Endothelial cell of hepatic sinusoid (primary cell): ENCODE data around the gene ACKR4.
"Not testable (repeated sequence)": the region's sequence is repeated elsewhere in the genome, so short reads cannot be mapped to it uniquely, and the experiment has no call there.

Experiments
- in situ Hi-C: cut with HindIII; loops from 2 replicates; pipeline ENCODE4 v1.10.0; 2017; ENCODE audit warnings: low sequenced_read_pairs

Gene ACKR4

DNA sequence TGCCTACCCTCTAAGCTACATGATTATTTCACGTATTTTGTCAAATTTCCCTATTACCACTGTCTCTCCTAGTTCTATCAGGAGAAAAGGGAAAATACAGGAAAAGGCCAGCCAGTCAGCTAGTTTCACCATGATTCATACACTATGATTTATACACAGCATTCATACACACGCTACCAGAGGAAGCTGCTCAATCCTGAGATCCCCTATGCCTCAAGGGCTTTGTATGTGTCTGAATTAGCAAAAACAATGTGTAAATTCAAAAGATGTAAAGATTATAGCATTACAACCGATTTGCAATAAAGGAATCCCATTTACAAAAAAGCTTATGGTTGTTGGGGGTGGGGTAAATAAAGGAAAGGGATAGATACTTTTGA, 3.1 kb upstream of the ACKR4 start:
- in situ Hi-C loops: no loop called here

DNA sequence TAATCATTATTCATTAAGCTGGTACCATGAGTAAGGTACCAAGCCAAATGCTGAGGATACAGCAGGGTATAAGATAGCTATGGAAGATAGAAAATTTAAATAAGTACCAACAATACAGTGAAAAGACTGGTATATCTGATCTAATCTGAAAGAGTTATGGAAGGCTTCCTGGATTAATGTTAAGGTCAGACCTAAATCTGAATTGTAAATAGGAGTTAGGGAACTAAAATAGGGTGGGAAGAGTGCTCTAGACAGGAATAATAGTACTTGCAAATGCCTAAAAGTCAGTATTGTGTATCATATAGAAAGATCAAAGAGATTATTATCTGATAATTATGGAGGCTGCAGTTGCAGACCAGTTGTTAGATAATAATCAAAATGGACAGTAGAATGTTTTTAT, 2.6 kb upstream of the ACKR4 start:
- in situ Hi-C loops: no loop called here

- in situ Hi-C loops: no loop called here
Observed at GRCh38 chr3:132595014-132595413, 2.1 kb upstream of the ACKR4 start.

DNA sequence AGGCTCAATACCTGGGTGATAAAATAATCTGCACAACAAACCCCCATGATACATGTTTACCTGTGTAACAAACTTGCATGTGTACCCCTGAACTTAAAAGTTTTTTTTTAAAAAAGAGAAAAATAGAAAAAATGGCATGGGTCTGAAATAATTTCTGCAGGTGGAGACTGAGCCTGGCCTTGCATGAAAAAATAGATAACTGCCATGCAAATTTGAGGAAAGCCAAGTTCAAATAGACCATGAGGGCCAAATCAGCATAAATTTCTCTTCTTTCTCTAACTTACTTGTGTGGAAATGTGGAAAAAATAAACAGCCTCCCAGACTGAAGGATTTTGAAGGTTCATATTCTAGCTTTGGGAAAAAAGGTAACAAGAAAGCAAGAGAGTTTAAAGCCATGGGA, 744 bp upstream of the ACKR4 start:
- in situ Hi-C loops: no loop called here

DNA sequence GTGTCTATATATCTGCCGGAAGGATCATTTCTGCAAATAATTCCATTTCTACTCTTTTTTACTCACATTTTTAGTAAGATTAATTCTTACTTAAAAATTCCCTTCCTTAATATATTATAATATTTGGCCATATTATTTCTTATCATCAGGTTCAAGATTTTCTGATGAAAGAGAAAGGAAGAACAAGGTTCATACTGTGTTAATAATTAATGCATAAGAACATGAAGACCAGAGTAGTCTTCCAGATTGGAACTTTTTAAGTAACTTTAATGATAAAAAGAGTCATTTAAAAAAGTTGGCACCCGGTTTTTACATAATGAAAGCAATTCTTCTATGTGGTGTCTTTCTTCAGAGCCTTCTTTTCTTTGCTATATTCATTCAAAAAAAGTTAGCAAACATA, 590 bp downstream of the ACKR4 start:
- in situ Hi-C loops: no loop called here

- in situ Hi-C loops: no loop called here
Observed at GRCh38 chr3:132598181-132598580, 1.1 kb downstream of the ACKR4 start.

GRCh38 chr3:132600614-132601013, 3.5 kb downstream of the ACKR4 start:
- in situ Hi-C loops: not testable (repeated sequence)

GRCh38 chr3:132605374-132605792, 8.3 kb downstream of the ACKR4 start:
- in situ Hi-C loops: no loop called here

DNA sequence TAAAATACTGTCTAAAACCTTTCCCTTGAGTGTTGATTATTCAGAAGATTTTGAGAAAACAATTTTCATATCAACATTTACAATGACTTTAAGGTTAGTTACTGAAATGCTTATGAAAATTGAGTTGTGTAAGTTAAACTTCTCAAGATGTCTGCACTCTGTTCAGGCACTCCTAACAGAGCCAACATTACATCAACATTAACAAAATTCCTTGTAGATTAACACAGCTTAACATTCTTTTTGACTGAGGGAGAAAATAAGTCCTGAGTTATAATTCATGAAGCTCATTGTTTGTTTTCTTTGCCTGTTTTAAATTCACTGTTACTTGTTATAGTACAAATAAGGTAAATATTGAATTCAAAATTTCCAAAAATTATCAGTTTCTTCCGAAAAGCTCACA, 9.0 kb downstream of the ACKR4 start:
- in situ Hi-C loops: no loop called here

DNA sequence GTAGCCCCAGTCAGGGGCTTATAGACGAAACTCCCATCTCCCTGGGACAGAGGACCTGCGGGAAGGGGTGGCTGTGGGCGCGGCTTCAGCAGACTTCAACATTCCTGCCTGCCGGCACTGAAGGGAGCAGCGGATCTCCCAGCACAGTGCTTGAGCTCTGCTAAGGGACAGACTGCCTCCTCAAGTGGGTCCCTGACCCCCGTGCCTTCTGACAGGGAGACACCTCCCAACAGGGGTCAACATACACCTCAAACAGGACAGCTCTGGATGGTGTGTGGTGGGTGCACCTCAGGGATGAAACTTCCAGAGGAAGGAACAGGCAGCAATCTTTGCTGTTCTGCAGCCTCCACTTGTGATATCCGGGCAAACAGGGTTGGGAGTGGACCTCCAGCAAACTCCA, 9.6 kb downstream of the ACKR4 start:
- in situ Hi-C loops: not testable (repeated sequence)

DNA sequence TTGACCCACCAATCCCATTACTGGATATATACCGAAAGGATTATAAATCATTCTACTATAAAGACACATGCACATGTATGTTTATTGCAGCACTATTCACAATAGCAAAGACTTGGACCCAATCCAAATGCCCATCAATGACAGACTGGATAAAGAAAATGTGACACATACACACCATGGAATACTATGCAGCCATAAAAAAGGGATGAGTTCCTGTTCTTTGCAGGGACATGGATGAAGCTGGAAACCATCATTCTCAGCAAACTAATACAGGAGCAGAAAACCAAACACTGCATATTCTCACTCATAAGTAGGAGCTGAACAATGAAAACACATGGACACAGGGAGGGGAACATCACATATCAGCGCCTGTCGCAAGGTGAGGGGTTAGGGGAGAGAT, 18.2 kb downstream of the ACKR4 start:
- in situ Hi-C loops: not testable (repeated sequence)

- in situ Hi-C loops: no loop called here
Observed at GRCh38 chr3:132615881-132616280, 18.8 kb downstream of the ACKR4 start.

DNA sequence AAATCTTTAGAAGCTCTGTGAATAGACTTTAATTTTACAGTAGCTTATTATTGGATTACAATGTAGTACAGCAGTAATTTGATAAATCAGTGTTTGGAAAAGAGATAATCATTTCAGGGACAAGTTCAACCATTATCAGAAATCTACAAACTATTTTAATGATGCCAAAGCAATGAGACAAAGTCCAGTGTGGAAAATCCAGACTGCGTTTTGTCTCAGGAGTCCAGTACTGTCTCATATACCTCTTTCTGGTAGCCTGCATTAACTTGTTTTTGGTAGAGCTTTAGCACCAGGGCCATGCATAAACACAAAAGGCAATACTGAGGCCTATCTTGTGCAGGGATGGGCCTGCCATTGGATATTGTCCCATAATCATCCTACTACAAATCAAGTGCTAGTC, 19.7 kb downstream of the ACKR4 start:
- in situ Hi-C loops: no loop called here

DNA sequence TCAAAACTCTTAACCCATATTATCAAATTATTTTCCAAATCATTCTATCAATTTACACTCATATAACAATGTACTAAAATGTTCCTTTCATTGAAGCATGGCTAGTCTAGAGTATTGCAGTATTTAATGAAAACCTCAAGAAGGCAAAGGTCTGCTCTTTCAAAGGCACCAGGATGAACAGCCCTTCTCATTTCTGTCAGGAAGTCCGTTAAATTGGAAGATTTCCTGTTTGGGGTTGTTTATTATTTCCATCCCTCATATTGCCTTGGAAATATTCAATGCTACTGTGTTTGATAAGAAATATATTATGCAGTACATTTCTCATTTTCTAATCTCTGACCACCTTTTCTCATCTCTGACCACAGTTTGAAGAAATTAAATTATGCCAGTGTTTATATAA, 25.1 kb downstream of the ACKR4 start:
- in situ Hi-C loops: no loop called here

DNA sequence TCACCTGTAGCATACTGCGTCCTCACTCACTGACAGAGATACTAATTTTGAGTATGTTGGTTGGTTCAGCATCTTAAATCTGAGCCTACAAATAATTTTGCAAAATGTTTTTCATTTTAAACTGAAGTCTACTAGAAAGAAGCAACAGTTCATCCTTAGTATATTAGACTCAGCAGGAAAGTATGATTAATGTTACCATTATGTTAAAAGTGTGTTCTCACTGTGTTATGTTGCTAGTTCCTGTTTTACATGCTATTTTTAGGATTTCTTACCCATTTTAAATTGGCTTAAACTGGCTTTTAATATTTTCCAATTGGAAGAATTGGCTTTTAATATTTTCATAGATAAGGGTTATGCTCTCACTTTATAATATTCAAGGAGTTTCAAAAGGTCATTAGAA, 25.7 kb downstream of the ACKR4 start:
- in situ Hi-C loops: no loop called here

DNA sequence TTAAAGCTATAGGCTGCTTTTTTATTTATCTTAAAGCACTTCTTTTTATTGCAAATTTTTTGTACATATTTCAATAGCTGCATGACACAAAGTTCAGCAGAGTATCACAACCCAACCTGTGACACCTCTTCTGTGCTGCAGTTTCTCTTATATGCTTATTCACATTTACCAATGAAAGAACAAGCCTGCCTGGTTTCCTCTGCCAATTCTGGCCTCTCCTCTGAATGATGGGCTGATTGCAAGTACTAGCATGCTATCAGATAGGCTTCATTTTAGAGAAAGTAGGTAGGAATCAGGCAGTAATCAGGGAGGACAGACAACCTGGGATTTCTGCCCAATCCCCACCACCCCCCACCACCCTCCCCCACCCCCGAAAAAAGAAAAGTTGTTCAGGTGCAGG, 26.6 kb downstream of the ACKR4 start:
- in situ Hi-C loops: no loop called here

GRCh38 chr3:132624790-132625189, 27.7 kb downstream of the ACKR4 start:
- in situ Hi-C loops: loop anchor here (25.0 kb wide), 1 partner anchor 87 kb away; no protein-coding TSS in a partner anchor

- in situ Hi-C loops: loop anchor here (25.0 kb wide), 1 partner anchor 88 kb away; no protein-coding TSS in a partner anchor
Observed at GRCh38 chr3:132625613-132626012, 28.5 kb downstream of the ACKR4 start.

GRCh38 chr3:132626955-132627354, 29.9 kb downstream of the ACKR4 start:
- in situ Hi-C loops: loop anchor here (25.0 kb wide), 1 partner anchor 90 kb away; no protein-coding TSS in a partner anchor

GRCh38 chr3:132628157-132628556, 31.1 kb downstream of the ACKR4 start:
- in situ Hi-C loops: loop anchor here (25.0 kb wide), 1 partner anchor 91 kb away; no protein-coding TSS in a partner anchor

GRCh38 chr3:132629928-132630327, 32.9 kb downstream of the ACKR4 start:
- in situ Hi-C loops: loop anchor here (25.0 kb wide), 1 partner anchor 93 kb away; no protein-coding TSS in a partner anchor

DNA sequence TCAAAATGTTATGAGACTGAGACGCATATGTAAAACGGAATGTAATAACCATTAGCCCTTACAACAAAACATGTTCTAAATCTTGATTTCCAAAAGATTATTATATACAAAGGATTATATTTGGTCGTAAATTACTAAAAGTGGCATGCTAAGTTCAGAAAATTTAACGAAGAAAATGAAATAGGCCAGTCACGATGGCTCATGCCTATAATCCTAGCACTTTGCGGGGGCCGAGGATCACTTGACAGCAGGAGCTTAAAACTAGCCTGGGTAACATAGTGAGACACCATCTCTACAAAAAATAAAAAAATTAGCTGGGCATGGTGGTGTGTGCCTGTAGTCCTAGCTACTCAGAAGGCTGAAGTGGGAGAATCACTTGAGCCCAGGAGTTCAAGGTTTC, 33.5 kb downstream of the ACKR4 start:
- in situ Hi-C loops: loop anchor here (25.0 kb wide), 1 partner anchor 93 kb away; no protein-coding TSS in a partner anchor

- in situ Hi-C loops: loop anchor here (25.0 kb wide), 1 partner anchor 98 kb away; no protein-coding TSS in a partner anchor
Observed at GRCh38 chr3:132635052-132635451, 38.0 kb downstream of the ACKR4 start.
